Naive thymus-derived CD4-positive, alpha-beta T cell (primary cell): ENCODE data around the gene GRIN2A. TPM values are rescaled to one million over a fixed set of nuclear protein-coding genes. Genes with fewer than 3 reads are reported as not detected.

Source experiments
- ATAC-seq: fragments of 150-1000 bp; cut with Tn5 transposase; 2 replicates; pipeline ENCODE4 v1.10.0; 2021; ENCODE audit warnings: mild to moderate bottlenecking, moderate library complexity
- CTCF ChIA-PET: fragments of 350-600 bp; sonication (Branson Sonifier 250); formaldehyde crosslinking; loops from one replicate; lab custom pipeline; 2021; ENCODE audit warnings: antibody characterized with exemption; lab: Charles Lee
- POLR2A ChIA-PET: fragments of 350-600 bp; sonication (Branson Sonifier 250); formaldehyde crosslinking; loops from one replicate; lab custom pipeline; 2021; ENCODE audit warnings: antibody characterized with exemption, inconsistent platforms; lab: Charles Lee
- DNase-seq, 9 donors: peaks; one replicate each; pipeline versions ENCODE4 v3.0.0 to v3.0.0-alpha.2; 2020 to 2022; ENCODE audit warnings: mixed read lengths in 1 of 9
- H3K27ac ChIP-seq: one replicate; pipeline ENCODE4 v1.7.0; 2013; ENCODE audit warnings: mild to moderate bottlenecking, low read depth, low read length, moderate library complexity
- H3K27me3 ChIP-seq, 2 donors: one replicate each; pipeline ENCODE4 v1.7.0; 2013; ENCODE audit warnings: low read length in 2 of 2, mild to moderate bottlenecking in 2 of 2, moderate library complexity in 2 of 2; ENCODE audit not compliant: control insufficient read depth in 2 of 2, insufficient read depth in 2 of 2
- H3K36me3 ChIP-seq, 3 experiments: 1 replicate in 2 of 3; 2 replicates in 1 of 3; pipeline ENCODE4 v1.7.0; 2013; ENCODE audit warnings: low read length in 3 of 3, mild to moderate bottlenecking in 3 of 3, moderate library complexity in 1 of 3; ENCODE audit not compliant: insufficient read depth in 3 of 3, control insufficient read depth in 2 of 3
- H3K4me1 ChIP-seq, 2 donors: one replicate each; pipeline ENCODE4 v1.7.0; 2013; ENCODE audit warnings: low read length in 2 of 2, mild to moderate bottlenecking in 2 of 2, moderate library complexity in 1 of 2; ENCODE audit not compliant: control insufficient read depth in 2 of 2, insufficient read depth in 2 of 2
- H3K4me3 ChIP-seq: 2 replicates; pipeline ENCODE4 v1.7.0; 2013; ENCODE audit warnings: mild to moderate bottlenecking, low read length
- H3K9me3 ChIP-seq, 3 experiments: 1 replicate in 2 of 3; 2 replicates in 1 of 3; pipeline ENCODE4 v1.7.0; 2013; ENCODE audit warnings: low read length in 3 of 3; ENCODE audit not compliant: control insufficient read depth in 2 of 3
- H3K27ac Mint-ChIP-seq, 9 donors: one replicate each; pipeline ENCODE4 v1.8.0; 2020 to 2022; ENCODE audit warnings: mixed read lengths in 9 of 9, mild to moderate bottlenecking in 8 of 9, moderate library complexity in 5 of 9, inconsistent platforms in 2 of 9
- H3K27me3 Mint-ChIP-seq, 5 donors: one replicate each; pipeline ENCODE4 v1.8.0; 2021 to 2022; ENCODE audit warnings: mixed read lengths in 5 of 5, mild to moderate bottlenecking in 1 of 5
- H3K36me3 Mint-ChIP-seq, 5 donors: one replicate each; pipeline ENCODE4 v1.8.0; 2020 to 2022; ENCODE audit warnings: mixed read lengths in 5 of 5, mild to moderate bottlenecking in 3 of 5, inconsistent platforms in 1 of 5
- H3K4me1 Mint-ChIP-seq, 7 donors: one replicate each; pipeline ENCODE4 v1.8.0; 2020 to 2022; ENCODE audit warnings: mixed read lengths in 7 of 7, mild to moderate bottlenecking in 3 of 7, inconsistent platforms in 1 of 7
- H3K4me3 Mint-ChIP-seq, 10 donors: one replicate each; pipeline ENCODE4 v1.8.0; 2020 to 2022; ENCODE audit warnings: mild to moderate bottlenecking in 10 of 10, mixed read lengths in 10 of 10, moderate library complexity in 6 of 10, inconsistent platforms in 2 of 10
- H3K9me3 Mint-ChIP-seq, 11 donors: one replicate each; pipeline ENCODE4 v1.8.0; 2020 to 2022; ENCODE audit warnings: mixed read lengths in 11 of 11, mild to moderate bottlenecking in 4 of 11, inconsistent platforms in 1 of 11, moderate library complexity in 1 of 11
- intact Hi-C, 2 donors: fragments of 100-400 bp; cut with micrococcal nuclease; formaldehyde crosslinking; loops; one replicate each; pipeline ENCODE4 v1.15.1; 2023
- polyA plus RNA-seq, 2 donors: library from polyadenylated mRNA; unstranded; fragments of 300-500 nt; fragmentation: Illumina TruSeq; gene quantifications; one replicate each; pipeline ENCODE4 v1.2.3, GENCODE V29; 2021
- total RNA-seq, 6 experiments: library from RNA in 5 of 6; stranded (reverse) in 5 of 6; gene quantifications; 1 replicate in 5 of 6; 2 replicates in 1 of 6; pipeline ENCODE4 v1.2.3 and lab custom pipeline; 2021 to 2026

GRIN2A gene
- total and polyA plus RNA-seq, 7 experiments from 2014 or later: not detected

DNA sequence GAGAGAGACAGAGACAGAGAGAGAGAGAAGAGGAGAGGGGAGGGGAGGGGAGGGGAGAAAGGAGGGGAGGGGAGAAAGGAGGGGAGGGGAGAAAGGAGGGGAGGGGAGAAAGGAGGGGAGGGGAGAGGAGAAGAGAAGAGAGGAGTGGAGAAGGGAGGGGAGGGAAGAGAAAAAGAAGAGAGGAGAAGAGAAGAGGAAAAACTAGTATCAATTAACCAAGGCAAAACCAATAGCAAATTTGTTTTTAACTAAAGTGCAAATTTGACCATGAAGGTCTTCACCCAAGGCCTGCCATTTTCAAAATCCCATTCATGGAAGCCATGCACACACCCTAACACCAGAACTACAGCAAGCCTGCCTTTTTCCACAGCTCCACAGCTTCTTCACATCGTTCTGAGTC, 16.6 kb downstream of the GRIN2A start:
- intact Hi-C loops: no loop called here
- no peak for DNase-seq
- peaks cover 0 to 35% (median 16%) of the 10 kb centered on the region in 5 donors for H3K27me3 Mint-ChIP-seq
- H3K9me3 Mint-ChIP-seq: peaks cover 0 to 9% (median 6%) of the 10 kb centered on the region in 11 donors
- no peaks in the 10 kb centered on the region for H3K27me3 ChIP-seq
- no peaks in the 10 kb centered on the region for H3K4me1 ChIP-seq
- CTCF ChIA-PET: no interaction called here
- H3K36me3 ChIP-seq: no peaks in the 10 kb centered on the region
- H3K36me3 Mint-ChIP-seq: peaks cover 0 to 2% (median 0%) of the 10 kb centered on the region in 5 donors
- no peak overlapping the region for H3K27ac Mint-ChIP-seq
- POLR2A ChIA-PET: no interaction called here
- no peak for ATAC-seq
- H3K27ac ChIP-seq: no peak overlapping the region
- H3K9me3 ChIP-seq: no peaks in the 10 kb centered on the region
- no peak overlapping the region for H3K4me3 ChIP-seq
- peaks cover 0 to 2% (median 0%) of the 10 kb centered on the region in 7 donors for H3K4me1 Mint-ChIP-seq
- H3K4me3 Mint-ChIP-seq: no peak overlapping the region

GRCh38 chr16:10162981-10163380, 19.2 kb downstream of the GRIN2A start:
- ATAC-seq (no peak), DNase-seq (no peak)
- no peaks in the 10 kb centered on the region for H3K9me3 ChIP-seq
- H3K27ac Mint-ChIP-seq: no peak overlapping the region
- H3K4me3 Mint-ChIP-seq: no peak overlapping the region
- ChIA-PET CTCF (no interaction called here), POLR2A (no interaction called here)
- intact Hi-C loops: no loop called here
- no peak overlapping the region for H3K27ac ChIP-seq
- peaks cover 0 to 17% (median 3%) of the 10 kb centered on the region in 11 donors for H3K9me3 Mint-ChIP-seq
- H3K4me1 Mint-ChIP-seq: peaks cover 0 to 2% (median 0%) of the 10 kb centered on the region in 7 donors
- H3K36me3 Mint-ChIP-seq: peaks cover 0 to 3% (median 0%) of the 10 kb centered on the region in 5 donors
- no peak overlapping the region for H3K4me3 ChIP-seq
- H3K27me3 ChIP-seq: no peaks in the 10 kb centered on the region
- H3K36me3 ChIP-seq: no peaks in the 10 kb centered on the region
- H3K4me1 ChIP-seq: no peaks in the 10 kb centered on the region
- H3K27me3 Mint-ChIP-seq: peaks cover 0 to 28% (median 16%) of the 10 kb centered on the region in 5 donors

DNA sequence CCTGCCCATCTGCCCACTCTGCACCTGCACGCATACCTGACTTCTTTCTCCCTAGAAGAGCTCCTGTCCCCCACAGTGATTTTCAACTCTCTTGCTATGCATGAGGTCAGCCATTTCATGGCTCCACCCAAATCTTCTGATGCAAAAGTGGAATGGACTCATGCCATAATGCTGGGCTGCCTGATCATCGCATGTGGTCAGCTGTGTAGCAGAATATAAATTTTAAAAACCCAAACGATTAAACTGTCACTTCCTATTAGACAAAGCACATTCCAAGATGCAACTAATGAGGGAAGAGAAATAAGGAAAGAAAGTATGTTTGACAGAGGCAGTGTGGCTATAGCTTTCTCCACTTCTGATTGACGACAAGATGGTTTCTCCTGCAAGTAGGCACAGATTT, 26.1 kb downstream of the GRIN2A start:
- H3K4me3 ChIP-seq: no peak overlapping the region
- H3K27me3 Mint-ChIP-seq: peaks cover 0 to 26% (median 24%) of the 10 kb centered on the region in 5 donors
- H3K36me3 Mint-ChIP-seq: peaks cover 0 to 3% (median 0%) of the 10 kb centered on the region in 5 donors
- DNase-seq (no peak), ATAC-seq (no peak)
- H3K4me1 ChIP-seq: no peaks in the 10 kb centered on the region
- H3K4me1 Mint-ChIP-seq: no peaks in the 10 kb centered on the region
- no peak overlapping the region for H3K27ac ChIP-seq
- H3K36me3 ChIP-seq: no peaks in the 10 kb centered on the region
- H3K9me3 ChIP-seq: no peaks in the 10 kb centered on the region
- CTCF ChIA-PET: no interaction called here
- POLR2A ChIA-PET: no interaction called here
- no peak overlapping the region for H3K27ac Mint-ChIP-seq
- intact Hi-C loops: no loop called here
- peaks cover 0 to 17% (median 7%) of the 10 kb centered on the region in 11 donors for H3K9me3 Mint-ChIP-seq
- H3K27me3 ChIP-seq: no peaks in the 10 kb centered on the region
- no peak overlapping the region for H3K4me3 Mint-ChIP-seq

- H3K4me3 ChIP-seq: no peak overlapping the region
- H3K4me1 Mint-ChIP-seq: no peaks in the 10 kb centered on the region
- H3K27ac ChIP-seq: no peak overlapping the region
- H3K9me3 ChIP-seq: no peaks in the 10 kb centered on the region
- ChIA-PET POLR2A (no interaction called here), CTCF (no interaction called here)
- ATAC-seq: no peak
- H3K27me3 ChIP-seq: no peaks in the 10 kb centered on the region
- peaks cover 0 to 29% (median 19%) of the 10 kb centered on the region in 5 donors for H3K27me3 Mint-ChIP-seq
- DNase-seq: no peak
- no peak overlapping the region for H3K27ac Mint-ChIP-seq
- intact Hi-C loops: no loop called here
- H3K36me3 ChIP-seq: no peaks in the 10 kb centered on the region
- no peak overlapping the region for H3K4me3 Mint-ChIP-seq
- no peaks in the 10 kb centered on the region for H3K36me3 Mint-ChIP-seq
- H3K4me1 ChIP-seq: no peaks in the 10 kb centered on the region
- peaks cover 0 to 17% (median 8%) of the 10 kb centered on the region in 11 donors for H3K9me3 Mint-ChIP-seq
These were observed 27.8 kb downstream of the GRIN2A start for GRCh38 chr16:10154389-10154788.

DNA sequence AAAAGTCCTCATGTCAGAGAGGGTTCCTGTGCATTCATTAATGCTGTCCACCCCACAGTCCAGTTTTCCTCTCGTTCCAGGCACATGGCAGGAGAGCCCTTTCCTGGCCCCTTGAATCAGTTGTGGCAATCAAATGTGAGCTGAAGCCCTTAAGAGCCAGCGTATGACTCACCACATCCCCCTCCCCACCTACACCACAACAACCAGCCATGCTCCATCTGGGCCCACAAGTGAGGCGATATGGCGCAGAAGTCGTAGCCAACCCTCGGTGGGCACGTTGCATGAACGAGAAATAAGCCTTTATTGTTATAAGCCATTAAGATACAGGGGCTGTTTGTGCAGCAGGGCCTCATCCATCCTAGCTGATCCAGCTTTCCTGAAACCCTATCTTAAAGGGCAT, 28.2 kb downstream of the GRIN2A start:
- H3K4me1 Mint-ChIP-seq: no peaks in the 10 kb centered on the region
- DNase-seq (no peak), ATAC-seq (no peak)
- Histone ChIP-seq H3K36me3 (no peaks in the 10 kb centered on the region), H3K4me3 (no peak overlapping the region), H3K27ac (no peak overlapping the region), H3K4me1 (no peaks in the 10 kb centered on the region), H3K27me3 (no peaks in the 10 kb centered on the region), H3K9me3 (no peaks in the 10 kb centered on the region)
- no peak overlapping the region for H3K4me3 Mint-ChIP-seq
- ChIA-PET CTCF (no interaction called here), POLR2A (no interaction called here)
- no peaks in the 10 kb centered on the region for H3K36me3 Mint-ChIP-seq
- intact Hi-C loops: no loop called here
- peaks cover 0 to 30% (median 20%) of the 10 kb centered on the region in 5 donors for H3K27me3 Mint-ChIP-seq
- H3K9me3 Mint-ChIP-seq: peaks cover 0 to 17% (median 7%) of the 10 kb centered on the region in 11 donors
- H3K27ac Mint-ChIP-seq: no peak overlapping the region

- ATAC-seq: no peak
These were observed 30.5 kb downstream of the GRIN2A start for GRCh38 chr16:10151718-10152117.

DNA sequence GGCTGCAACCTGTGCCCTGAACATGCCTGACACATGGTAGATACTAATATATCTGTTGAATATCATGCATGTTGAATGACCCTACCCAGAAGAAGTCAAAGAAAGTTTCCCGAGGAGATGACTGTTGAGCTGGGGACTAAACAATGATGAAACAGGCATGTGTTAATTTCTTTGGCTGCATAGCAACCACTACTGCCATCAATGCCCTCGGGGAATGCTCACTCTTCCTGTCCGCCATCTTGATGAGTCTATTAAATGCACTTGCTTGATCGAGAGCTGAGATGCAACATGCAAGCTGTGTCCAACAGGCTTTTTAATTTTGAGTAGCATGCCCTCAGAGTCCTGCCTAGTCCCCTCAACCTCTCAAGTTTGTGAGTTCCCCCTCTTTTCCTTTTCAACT, 31.3 kb downstream of the GRIN2A start:
- CTCF ChIA-PET: no interaction called here
- DNase-seq: no peak

More at GRCh38 chr16:10151718-10152117, 30.5 kb downstream of the GRIN2A start:
- Histone ChIP-seq H3K4me1 (no peaks in the 10 kb centered on the region), H3K27ac (no peak overlapping the region), H3K27me3 (no peaks in the 10 kb centered on the region), H3K4me3 (no peak overlapping the region), H3K9me3 (no peaks in the 10 kb centered on the region), H3K36me3 (no peaks in the 10 kb centered on the region)
- ChIA-PET CTCF (no interaction called here), POLR2A (no interaction called here)
- no peak overlapping the region for H3K27ac Mint-ChIP-seq
- no peak overlapping the region for H3K4me3 Mint-ChIP-seq
- no peak for DNase-seq
- H3K27me3 Mint-ChIP-seq: peaks cover 0 to 35% (median 23%) of the 10 kb centered on the region in 5 donors
- no peaks in the 10 kb centered on the region for H3K36me3 Mint-ChIP-seq
- intact Hi-C loops: no loop called here
- no peaks in the 10 kb centered on the region for H3K4me1 Mint-ChIP-seq
- H3K9me3 Mint-ChIP-seq: peaks cover 0 to 11% (median 4%) of the 10 kb centered on the region in 11 donors

More for the DNA sequence above, 31.3 kb downstream of the GRIN2A start:
- H3K27me3 Mint-ChIP-seq: peaks cover 0 to 34% (median 19%) of the 10 kb centered on the region in 5 donors
- no peaks in the 10 kb centered on the region for H3K36me3 Mint-ChIP-seq
- H3K4me1 Mint-ChIP-seq: no peaks in the 10 kb centered on the region
- Histone ChIP-seq H3K36me3 (no peaks in the 10 kb centered on the region), H3K27ac (no peak overlapping the region), H3K4me1 (no peaks in the 10 kb centered on the region), H3K9me3 (no peaks in the 10 kb centered on the region), H3K27me3 (no peaks in the 10 kb centered on the region), H3K4me3 (no peak overlapping the region)
- peaks cover 0 to 13% (median 3%) of the 10 kb centered on the region in 11 donors for H3K9me3 Mint-ChIP-seq
- H3K27ac Mint-ChIP-seq: no peak overlapping the region
- intact Hi-C loops: no loop called here
- POLR2A ChIA-PET: no interaction called here
- ATAC-seq: no peak
- H3K4me3 Mint-ChIP-seq: no peak overlapping the region
